ENCODE data around the gene MEF2A.
A peak's percentile ranks its signal among the peaks of the same experiment; 100 is the strongest.
"Not testable (repeated sequence)": the region's sequence is repeated elsewhere in the genome, so short reads cannot be mapped to it uniquely, and the experiment has no call there.

Gene MEF2A

GRCh38 chr15:99732751-99733267 lies 167.0 kb downstream of the MEF2A start:
- DNase-seq: no peak

DNA sequence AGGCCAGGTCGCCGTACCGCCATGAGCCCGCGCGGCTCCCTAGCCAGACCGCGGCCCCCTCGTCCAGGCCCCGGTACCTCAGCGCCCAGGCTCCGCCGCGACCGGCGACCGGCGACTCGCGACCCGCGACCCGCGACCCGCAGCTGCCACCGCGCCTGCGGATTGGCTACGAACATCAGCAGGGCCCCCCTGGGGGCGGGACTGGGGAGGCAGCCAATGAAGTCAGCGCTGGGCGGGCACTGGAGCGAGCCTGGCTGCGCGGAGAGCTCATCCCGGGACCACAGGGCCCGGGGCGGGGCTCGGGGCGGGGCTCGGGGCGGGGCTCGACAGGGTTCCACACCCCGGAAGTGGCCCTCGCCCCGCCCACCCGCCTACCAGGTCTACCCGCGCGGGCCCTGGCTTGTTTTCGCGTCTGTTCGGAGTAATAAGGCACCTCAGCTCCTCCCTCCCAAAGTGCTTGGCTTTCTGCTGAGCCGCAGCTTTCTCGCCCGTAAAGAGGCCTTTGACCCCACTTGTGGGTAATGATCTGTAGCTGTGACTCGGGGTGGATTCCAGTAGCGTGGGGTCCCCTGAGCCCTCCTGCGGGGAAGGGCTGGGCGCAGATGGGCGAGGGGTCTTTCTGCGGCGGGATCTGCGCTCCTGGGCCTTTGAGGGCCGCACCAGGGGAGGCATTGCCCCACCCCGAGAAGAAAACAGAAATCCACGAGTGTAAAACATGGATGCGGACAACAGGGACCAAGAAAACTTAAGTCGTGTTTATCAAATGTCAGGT lies 167.7 kb downstream of the MEF2A start, which contains the start of gene LYSMD4:
TSS of gene LYSMD4 (minus strand) at position 170 of the 772 bp plus-strand sequence. CDS start 1,438 bp downstream, outside the sequence.
- DNase-seq: peak; percentile 94

DNA sequence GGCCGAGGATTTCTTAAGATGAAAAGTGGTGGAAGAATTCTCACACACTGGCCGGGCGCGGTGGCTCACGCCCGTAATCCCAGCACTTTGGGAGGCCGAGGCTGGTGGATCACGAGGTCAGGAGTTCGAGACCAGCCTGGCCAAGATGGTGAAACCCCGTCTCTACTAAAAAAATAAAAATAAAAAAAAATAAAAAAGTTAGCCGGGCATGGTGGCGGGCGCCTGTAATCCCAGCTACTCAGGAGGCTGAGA lies 168.2 kb downstream of the MEF2A start:
- DNase-seq: not testable (repeated sequence)

GRCh38 chr15:99734575-99734974 lies 168.8 kb downstream of the MEF2A start:
- DNase-seq: no peak

GRCh38 chr15:99735868-99736267 lies 170.1 kb downstream of the MEF2A start:
- no peak for DNase-seq

GRCh38 chr15:99736702-99737101 lies 170.9 kb downstream of the MEF2A start:
- DNase-seq: no peak

- no peak for DNase-seq
These were observed 172.4 kb downstream of the MEF2A start for GRCh38 chr15:99738021-99738847.

DNA sequence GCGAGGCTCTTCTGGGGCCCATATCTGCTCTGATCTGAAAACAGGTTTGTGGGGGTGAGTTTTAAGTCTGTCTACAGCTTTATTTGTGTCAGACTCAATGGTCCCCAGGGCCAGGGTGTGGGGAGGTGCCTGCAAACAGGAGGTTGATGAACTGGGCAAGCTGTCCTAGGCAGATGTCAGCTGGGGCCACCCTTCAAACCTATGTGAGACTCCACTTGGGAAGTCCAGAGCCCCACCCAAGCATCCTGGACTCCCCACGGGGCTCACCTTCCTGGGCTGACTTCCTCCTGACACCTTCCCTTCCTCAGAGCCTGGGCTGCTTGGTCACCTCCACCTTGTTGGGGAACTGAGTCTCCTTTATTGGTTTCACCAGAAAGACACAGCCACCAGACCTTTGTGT lies 176.1 kb downstream of the MEF2A start:
- no peak for DNase-seq

DNA sequence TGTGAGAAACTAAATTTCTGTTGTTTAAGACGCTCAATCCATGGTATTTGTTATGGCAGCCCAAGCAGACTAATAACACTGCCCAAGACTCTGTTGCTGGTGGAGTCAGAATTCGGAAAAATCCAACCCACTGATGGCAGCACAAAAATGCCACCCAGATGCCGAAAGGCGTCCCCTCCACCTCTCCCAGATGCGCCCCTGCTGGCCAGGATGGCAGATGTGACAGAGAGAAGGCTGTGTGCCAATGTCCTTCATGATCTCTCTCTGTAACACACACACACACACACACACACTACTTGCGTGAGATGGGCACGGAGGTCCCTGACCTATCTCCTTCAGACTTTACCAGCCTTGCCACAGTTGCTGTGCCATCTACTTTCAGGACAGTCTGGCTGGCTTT lies 178.4 kb downstream of the MEF2A start:
- no peak for DNase-seq

- DNase-seq: no peak
These were observed 179.7 kb downstream of the MEF2A start for GRCh38 chr15:99745370-99746086.

- DNase-seq: no peak
These were observed 183.6 kb downstream of the MEF2A start for GRCh38 chr15:99749386-99749785.

- DNase-seq: not testable (repeated sequence)
These were observed 184.5 kb downstream of the MEF2A start for GRCh38 chr15:99750326-99750725.

GRCh38 chr15:99752556-99752955 lies 186.8 kb downstream of the MEF2A start:
- DNase-seq: no peak

- DNase-seq: no peak
These were observed 187.3 kb downstream of the MEF2A start for GRCh38 chr15:99753066-99753465.

GRCh38 chr15:99755692-99756409 lies 190.1 kb downstream of the MEF2A start:
- DNase-seq: peak; percentile 54

GRCh38 chr15:99762288-99762687 lies 196.5 kb downstream of the MEF2A start:
- peak; percentile 1 for DNase-seq

GRCh38 chr15:99763827-99764226 lies 198.0 kb downstream of the MEF2A start:
- no peak for DNase-seq

DNA sequence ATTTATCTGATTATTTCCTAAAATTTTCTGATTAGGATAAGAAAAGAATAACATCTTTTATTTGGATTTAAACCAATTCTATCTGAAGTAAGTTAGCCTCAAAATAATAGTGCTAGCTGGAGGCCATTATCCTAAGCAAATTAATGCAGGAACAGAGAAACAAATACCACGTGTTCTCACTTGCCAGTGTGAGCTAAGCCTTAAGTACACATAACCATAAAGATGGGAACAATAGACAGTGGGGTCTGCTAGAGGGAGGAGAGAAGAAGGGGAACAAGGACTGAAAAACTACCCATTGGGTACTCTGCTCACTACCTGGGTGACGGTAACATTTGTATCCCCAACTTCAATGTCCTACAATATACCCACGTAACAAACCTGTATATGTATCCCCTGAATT lies 198.7 kb downstream of the MEF2A start:
- DNase-seq: no peak

Measured in fibroblast of skin of right biceps (primary cell).